ENCODE measurements around the gene CGB8. TPM values are rescaled to one million over a fixed set of nuclear protein-coding genes. Genes with fewer than 3 reads are reported as not detected.
"Not testable (repeated sequence)": the region's sequence is repeated elsewhere in the genome, so short reads cannot be mapped to it uniquely, and the experiment has no call there.

Gene CGB8
- total RNA-seq, 1 experiment from 2014 or later = 31.4 TPM

DNA sequence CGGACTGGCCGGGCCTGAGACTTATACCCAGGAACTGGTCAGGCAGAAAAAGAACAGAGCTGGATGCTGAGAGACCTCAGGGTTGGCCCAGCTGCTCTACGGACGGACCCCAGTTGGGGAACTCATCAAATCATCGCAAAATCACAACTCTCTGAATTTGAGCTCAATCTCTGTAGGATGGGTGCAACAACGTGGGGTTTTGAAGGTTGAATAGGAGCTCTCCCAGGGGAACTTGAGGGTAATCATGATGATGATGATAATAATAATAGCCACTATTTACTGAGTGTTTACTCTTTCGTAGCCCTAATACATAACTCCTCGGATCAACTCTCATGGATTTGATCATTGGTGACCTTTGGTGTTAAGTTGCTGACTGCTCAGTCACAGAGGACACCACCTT lies 18.6 kb downstream of the CGB8 start:
- DNase-seq (ENCODE audit: low read depth) = not testable (repeated sequence)

DNA sequence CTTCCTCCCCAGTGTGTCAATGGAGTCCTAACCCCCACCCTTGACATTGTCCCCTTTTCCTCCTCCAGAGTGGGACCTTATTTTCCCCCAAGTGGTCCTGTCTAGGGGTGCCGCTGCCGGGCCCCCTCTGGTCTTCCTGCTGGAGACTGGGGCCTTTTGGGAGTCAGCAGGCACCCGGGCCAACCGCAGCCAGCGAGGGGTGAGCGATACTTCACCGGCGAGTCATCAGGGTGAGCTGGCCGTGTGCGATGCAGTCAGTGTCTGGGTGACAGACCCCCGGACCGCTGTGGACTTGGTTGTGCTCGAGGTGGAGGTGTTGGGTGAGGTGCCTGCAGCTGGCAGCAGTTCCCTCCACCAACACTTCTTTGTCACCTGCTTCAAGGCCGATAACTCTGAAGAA lies 19.2 kb downstream of the CGB8 start:
- DNase-seq (ENCODE audit: low read depth) = peak; percentile 70

DNA sequence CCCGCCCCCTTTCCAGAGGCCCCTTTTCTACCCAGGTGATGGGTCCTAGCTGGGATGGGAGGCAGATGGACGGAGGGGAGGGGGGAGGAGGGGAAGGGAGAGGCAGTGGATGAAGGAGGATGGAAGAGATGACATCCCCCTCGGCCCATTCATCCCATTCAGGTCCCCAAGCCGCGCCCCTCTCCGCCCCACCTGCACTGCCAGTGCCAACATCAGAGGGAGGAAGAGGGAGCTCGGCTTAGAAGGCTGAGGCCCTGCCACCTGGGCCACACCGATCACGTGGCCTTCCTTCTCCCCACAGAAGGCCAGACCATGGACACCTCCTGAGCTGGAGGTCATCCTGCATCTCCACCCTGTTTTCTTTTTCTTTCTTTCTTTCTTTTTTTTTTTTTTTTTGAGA lies 20.2 kb downstream of the CGB8 start:
- not testable (repeated sequence) for DNase-seq (ENCODE audit: low read depth)

DNA sequence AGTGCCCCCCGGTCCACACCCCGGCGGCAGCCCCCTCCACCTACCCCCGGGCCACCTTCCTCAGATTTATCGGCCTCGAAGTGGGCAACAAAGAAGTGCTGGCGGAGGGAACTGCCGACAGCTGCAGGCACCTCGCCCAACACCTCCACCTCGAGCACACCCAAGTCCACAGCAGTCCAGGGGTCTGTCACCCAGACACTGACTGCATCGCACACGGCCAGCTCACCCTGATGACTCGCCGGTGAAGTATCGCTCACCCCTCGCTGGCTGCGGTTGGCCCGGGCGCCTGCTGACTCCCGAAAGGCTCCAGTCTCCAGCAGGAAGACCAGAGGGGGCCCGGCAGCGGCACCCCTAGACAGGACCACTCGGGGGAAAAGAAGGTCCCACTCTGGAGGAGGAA lies 23.3 kb downstream of the CGB8 start:
- DNase-seq (ENCODE audit: low read depth) = not testable (repeated sequence)

DNA sequence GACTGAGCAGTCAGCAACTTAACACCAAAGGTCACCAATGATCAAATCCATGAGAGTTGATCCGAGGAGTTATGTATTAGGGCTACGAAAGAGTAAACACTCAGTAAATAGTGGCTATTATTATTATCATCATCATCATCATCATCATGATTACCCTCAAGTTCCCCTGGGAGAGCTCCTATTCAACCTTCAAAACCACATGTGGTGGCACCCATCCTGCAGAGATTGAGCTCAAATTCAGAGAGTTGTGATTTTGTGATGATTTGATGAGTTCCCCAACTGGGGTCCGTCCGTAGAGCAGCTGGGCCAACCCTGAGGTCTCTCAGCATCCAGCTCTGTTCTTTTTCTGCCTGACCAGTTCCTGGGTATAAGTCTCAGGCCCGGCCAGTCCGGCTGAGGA lies 23.8 kb downstream of the CGB8 start:
- not testable (repeated sequence) for DNase-seq (ENCODE audit: low read depth)

DNA sequence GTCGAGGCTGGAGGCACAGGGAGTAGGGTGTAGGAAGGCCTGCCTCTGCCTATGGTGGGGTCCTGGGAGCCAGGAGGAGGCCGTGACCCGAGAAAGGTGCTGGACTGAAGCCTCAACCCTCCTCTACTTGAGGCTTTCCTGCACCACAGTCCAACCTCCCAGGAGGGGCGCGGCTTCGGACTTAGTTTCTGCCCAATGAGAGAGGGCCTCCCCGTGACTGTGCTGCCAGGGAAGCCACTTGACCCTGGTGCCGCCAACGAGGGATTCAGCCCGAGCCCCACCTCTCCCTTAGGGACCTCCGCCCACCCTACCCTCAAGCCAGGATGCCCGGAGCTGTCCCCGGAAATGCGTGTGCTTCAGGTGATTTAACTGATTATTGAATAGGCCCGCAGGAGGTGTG lies 24.7 kb downstream of the CGB8 start, which contains the start of gene CGB3:
Gene CGB3, minus strand, starts transcription at position 101 of the 400 bp plus-strand sequence. CDS start 362 bp downstream, outside the sequence.
- DNase-seq (ENCODE audit: low read depth) = not testable (repeated sequence)

DNA sequence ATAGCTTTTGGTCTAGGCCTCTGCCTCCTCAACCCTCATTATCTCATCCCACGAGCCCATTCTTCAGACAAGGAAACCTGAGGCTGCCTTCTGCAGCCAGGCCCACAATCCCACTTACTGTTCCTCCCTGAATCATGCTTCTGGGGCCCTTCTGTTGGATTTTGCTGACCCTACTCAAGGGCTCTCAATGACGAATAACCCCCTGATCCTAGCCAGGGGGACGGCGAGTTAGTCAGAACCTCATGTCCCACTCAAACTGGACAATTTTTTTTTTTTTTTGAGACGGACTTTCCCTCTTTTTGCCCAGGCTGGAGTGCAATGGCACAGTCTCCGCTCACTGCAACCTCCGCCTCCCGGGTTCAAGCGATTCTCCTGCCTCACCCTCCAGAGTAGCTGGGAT lies 26.8 kb downstream of the CGB8 start:
- no peak for DNase-seq (ENCODE audit: low read depth)

DNA sequence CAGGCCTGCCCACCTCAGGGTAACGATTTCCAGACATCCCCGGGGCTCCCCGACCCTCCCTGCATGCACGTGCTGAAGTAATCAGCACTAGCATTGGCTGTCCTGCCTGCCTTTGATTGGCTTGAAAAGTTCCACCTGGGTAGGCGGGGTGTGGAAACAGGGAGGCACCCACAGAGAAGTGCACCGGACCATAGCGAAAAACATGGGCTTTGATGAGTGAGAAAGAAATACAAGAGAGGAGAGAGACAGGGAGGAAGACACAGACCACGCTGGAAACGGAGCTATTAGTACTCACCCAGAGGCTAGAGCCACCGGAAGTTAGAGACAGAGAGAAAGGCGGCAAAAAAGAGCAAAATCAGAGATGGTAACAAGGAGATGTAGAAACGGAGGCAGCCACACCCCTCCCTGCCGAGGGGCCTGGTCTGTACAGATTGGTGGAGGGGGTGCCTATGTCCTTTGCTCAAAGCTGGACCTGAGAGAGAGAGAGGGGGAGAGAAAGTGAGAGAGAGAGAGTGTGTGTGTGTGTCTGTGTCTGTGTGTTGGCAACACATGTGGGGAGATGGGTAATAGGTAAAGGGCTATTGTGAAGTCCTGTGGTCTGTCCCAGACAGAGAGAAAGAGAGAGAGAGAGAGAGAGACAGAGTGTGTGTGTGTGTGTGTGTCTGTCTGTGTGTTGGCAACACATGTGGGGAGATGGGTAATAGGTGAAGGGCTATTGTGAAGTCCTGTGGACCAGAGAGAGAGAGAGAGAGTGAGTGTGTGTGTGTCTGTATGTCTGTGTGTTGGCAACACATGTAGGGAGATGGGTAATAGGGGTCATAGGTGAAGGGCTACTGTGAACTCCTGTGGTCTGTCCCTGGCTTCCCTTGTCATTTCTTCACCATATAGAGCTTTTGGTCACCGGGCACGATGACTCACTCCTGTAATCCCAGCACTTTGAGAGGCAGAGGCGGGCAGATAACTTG lies 27.7 kb downstream of the CGB8 start:
- DNase-seq (ENCODE audit: low read depth) = peak; percentile 76

DNA sequence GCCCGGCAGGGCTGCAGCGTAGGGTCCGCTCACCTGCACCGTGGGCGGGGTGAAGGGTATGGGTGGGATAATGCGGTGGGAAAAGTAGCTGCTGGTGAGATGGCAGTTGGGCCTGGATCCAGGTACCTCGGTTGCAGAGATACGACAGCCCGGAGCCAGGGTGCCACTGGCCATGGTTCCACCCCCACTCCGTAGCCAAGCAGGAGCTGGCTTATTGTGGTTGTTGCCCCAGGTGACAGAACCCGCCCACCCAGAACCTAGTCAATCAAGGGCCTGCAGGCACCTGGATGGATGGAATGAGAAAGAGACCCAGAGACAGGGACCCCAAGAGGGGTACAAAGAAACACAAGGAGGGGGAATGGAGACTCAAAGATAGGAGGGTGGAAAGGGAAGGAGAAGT lies 28.6 kb downstream of the CGB8 start:
- DNase-seq (ENCODE audit: low read depth) = no peak

DNA sequence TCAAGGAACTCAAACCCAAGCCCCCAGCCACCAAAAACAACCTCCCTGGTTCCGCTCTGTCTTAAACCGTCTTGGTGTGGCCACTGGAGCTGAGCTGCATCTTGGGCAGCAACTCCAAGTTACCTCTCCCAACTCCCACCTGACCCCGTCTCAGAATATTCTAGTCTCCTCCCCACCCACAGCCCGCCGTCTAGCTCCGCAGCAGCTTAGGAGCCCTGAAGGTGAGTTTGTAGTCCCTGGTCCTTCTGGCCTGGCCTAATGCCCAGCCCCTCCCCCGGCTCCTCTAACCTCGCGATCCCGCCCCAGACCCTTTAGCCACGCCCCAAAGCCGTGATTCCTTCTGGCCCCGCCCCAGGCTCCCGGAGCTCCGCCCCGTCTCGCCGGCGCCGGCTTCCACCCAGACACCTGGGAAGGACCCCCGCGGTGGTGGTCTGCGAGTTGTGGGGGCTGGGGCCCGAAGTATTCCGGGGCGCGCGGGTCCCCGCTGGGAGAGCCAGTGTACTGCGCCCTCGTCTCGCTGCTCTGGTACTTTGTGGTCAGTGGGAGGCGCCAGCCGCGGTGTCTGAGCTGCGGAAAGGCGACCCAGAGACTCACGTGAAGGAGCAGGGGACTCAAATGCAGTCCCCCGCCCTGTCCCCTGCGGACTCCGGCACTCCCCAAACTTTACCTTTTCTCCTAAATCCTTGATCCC lies 29.5 kb downstream of the CGB8 start:
- peak; percentile 90 for DNase-seq (ENCODE audit: low read depth)

DNA sequence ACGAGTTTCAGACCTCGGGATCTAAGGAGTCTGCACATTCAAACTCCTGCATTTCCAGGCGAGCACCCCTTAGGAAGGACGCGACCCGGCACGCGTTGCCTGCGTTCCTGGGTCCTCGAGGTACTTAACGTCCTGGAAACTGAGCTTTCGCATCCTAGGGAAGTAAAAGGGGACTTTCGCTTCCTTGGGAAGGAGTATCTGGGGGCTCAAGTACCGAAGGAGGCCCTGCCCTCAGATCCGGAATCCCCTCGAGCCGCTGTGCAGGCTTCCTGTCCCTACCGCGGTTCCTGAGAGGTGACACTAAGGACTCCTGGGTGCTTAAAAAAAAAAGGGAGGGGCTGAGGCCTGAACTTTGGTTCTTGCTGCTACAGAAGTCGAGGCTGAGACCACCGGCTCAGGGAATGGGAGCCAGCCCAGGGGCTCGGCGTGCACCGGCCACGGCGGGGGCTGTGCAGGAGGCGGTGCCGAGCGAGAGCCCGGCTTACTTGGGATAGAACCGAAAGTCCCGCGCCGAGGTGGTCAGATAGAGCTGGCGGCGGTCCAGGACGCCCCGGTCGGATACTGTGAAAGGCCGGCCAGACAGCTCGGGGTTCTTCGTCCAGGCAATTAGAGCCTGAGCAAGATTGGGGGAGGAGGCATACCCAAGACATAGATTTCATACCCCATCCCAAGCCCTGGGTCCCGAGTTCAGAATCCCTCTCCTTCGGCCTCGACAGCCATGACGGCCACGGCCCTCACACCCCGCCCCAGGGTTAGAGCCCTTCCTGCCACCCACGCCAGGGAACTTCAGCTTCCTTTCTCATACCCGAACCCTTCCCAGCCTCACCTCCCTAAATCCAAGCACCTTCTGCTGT lies 30.3 kb downstream of the CGB8 start:
- DNase-seq (ENCODE audit: low read depth) = peak; percentile 48

DNA sequence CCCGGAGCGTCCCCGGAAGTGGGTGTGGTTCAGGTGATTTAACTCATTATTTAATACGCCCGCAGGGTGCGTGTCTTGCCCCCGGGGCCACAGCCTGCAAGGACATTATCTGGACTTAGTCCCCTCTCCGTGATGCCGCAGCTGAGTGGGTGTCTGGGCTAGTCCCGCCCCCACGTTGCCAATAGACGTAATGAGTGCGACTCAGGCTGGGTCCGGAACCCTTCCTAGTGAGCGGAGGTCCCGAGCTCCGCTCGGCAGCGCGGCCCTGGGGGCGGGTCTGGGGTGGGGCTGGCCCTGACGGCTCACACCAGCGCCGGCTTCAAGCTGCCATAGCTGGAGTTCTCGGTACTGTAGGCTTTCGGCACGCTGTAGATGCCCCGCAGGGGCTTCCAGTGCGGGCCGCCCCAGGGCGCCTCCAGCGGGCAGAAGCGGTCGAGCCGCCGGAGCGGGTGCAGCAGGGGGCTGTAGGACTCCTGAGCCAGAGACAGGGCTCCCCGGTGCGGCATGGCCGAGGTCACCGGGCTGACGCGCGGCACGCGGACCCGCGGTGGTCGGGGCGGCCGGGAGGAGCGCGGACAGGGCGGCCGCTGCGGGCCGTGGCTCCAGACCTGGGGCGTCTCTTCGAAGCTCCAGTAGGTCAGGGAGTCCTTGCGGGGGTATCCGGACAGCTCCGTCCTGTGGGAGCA lies 31.1 kb downstream of the CGB8 start:
- peak; percentile 85 for DNase-seq (ENCODE audit: low read depth)

DNA sequence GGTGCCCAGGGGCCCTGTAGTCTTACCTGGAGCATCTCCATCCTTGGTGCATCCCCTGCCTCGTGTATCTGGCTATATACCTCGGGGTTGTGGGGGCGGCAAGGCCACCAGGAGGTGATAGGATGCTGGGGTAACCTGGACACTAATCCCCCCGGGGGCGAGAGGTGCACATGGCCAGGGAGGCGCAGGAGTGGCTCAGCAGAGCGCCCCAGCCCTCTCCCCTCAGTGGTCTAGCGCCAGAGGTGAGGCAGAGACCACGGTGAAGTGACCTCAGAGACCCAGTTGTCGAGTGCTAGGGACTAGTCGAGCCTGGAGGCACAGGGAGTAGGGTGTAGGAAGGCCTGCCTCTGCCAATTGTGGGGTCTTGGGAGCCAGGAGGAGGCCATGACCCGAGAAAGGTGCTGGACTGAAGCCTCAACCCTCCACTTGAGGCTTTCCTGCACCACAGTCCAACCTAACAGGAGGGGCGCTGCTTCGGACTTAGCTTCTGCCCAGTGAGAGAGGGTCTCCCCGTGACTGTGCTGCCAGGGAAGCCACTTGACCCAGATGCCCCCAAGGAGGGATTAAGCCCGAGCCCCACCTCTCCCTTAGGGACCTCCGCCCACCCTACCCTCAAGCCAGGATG lies 31.8 kb downstream of the CGB8 start, which contains the start of gene LHB:
Gene LHB, minus strand, starts transcription at position 51 of the 625 bp plus-strand sequence. Its CDS starts 10 bp downstream, at position 41.
- no peak for DNase-seq (ENCODE audit: low read depth)

DNA sequence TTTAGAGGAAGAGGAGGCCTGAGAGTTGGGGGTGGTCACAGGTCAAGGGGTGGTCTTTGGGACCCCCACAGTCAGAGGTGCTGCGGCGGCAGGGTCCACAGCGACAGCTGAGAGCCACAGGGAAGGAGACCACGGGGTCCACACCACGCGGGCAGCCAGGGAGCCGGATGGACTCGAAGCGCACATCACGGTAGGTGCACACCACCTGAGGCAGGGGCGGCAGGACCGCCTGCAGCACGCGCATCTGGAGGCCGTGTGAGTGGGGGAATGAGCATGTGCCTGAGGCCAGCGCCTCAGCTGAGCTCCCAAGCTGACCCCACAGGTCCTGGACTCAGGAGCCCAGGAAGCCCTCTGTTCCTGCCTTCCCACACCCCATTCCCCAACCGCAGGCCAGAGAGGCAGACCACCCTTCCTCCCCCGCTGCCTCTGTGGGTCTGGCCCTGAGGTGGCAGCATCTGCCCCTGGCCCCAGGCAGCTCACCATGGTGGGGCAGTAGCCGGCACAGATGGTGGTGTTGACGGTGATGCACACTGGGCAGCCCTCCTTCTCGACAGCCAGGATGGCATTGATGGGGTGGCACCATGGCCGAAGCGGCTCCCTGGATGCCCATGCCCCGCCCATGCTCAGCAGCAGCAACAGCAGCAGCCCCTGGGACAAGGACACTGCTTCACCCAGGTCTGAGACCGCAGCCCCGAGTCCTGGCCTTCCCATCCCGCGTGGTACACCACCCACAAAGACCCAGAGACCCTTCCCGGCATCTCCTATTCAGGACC lies 32.7 kb downstream of the CGB8 start:
- no peak for DNase-seq (ENCODE audit: low read depth)

DNA sequence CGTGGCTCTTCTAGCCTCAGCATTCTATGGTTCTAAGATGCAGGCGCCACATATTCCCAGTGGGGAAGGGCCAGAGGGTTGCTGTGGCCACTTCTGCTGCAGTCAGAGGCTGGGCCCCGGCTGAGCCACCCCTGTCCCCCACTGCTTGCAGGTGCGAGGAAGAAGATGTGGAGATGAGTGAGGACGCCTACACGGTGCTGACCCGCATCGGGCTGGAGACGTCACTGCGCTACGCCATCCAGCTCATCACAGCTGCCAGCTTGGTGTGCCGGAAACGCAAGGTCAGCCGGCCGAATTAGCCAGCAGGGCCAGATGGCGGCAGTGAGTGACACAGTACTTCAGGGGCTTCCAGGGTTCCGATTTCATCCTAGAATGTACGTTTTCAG lies 34.0 kb downstream of the CGB8 start:
- no peak for DNase-seq (ENCODE audit: low read depth)

DNA sequence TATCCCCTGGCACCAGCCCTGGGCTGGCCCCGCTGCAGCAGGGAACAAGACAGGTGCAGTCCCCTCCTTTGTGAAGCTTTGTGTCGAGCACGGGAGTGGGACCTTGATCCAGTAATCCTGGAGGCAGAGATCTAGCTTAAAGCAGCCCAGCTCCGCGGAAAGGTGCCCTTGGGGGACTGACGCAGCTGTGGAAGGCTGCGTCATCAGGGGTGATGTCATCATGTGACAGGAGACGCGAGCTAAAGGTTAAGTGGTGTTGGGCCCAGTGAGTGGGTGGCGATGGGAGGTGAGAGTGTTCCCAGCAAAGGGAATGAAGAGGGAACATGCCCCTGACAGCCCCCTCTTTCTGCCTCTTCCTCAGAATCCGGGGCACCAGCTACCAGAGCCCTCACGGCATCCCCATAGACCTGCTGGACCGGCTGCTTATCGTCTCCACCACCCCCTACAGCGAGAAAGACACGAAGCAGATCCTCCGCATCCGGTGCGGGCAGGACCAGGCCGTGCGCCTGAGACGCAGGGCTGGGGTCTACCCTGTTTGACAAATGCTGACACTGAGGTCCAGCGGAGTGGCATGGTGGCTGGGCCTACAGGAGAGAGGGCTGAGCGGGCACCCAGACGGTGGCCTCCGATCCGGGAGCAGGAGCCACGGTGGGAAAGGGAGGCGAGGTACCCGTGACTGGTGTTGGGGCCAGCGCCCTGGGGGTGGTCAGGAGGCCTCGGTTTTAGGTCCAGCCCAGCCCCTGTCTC lies 34.6 kb downstream of the CGB8 start:
- no peak for DNase-seq (ENCODE audit: low read depth)

DNA sequence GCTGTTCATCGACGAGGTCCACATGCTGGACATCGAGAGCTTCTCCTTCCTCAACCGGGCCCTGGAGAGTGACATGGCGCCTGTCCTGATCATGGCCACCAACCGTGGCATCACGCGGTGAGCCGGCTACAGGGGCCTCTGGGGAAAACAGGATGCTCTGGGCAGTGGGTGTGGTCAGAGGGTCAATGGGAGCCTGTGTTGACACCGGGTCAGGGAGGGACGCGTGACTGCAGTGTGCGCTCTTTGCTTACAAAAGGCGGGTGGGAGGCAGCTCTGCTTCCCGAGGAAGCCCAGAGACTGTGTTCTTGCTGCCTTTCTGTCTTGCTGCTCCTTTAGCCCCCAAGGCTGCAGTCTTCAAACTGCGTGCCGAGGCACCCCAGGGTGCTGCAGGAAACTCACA lies 37.7 kb downstream of the CGB8 start:
- DNase-seq (ENCODE audit: low read depth) = no peak

DNA sequence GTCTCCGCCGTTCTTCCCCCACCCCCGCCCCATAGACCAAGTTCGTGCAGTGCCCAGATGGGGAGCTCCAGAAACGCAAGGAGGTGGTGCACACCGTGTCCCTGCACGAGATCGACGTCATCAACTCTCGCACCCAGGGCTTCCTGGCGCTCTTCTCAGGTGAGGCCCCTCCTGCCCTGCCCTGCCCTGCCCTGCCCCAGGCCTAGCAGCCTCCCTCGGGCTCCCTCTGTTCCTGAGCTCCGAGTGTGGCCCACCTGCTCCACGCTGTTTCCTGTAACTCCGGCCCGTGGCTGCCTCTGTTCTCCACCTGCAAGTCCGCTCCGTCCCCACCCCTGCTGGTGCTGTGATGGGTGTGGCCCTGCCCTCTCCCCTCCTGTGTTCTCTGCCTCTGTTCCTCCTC lies 38.5 kb downstream of the CGB8 start:
- DNase-seq (ENCODE audit: low read depth) = no peak

DNA sequence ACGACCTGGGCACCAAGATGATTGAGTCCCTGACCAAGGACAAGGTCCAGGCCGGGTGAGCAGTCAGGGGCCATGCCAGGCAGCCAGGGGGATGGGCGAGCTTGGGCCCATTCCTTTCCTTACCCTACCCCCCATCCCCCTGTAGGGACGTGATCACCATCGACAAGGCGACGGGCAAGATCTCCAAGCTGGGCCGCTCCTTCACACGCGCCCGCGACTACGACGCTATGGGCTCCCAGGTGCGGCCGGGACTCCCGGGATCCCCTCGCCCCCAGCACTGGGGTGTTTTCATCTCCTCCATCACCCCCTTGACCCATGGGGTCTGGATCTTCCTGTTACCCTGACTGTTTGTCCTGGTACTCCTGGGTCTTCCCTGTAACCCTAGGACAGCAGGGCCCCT lies 39.1 kb downstream of the CGB8 start:
- no peak for DNase-seq (ENCODE audit: low read depth)

Measured in Daoy (cell line).